HG03571 (cell line): Measurements from ENCODE around the gene ATP9A.
"Not testable (repeated sequence)": the region's sequence is repeated elsewhere in the genome, so short reads cannot be mapped to it uniquely, and the experiment has no call there.

Source experiments
- ATAC-seq: cut with Tn5 transposase; IDR thresholded peaks from one replicate; pipeline ENCODE4 v1.9.1; 2021; ENCODE audit not compliant: unreplicated experiment

The ATP9A gene

DNA sequence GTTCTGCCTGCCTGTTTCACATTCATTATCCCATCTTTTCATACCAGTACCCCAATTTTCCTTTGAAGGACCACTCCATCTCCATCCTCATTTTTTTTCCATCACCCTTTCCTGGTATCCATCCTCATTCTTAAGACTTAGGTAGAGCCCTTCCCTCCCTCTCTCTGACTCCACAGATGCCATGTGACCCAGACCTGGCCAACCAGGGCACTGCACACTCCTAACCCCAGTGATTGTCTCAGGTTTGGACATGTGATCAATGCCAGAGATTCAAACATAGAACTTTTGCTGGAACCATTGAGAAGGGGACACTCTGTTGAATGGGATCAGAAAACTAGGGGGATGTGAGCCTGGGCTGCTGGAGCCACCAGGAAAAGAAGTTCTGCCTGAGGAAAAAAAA, 186.6 kb downstream of the ATP9A start:
- ATAC-seq: no peak

DNA sequence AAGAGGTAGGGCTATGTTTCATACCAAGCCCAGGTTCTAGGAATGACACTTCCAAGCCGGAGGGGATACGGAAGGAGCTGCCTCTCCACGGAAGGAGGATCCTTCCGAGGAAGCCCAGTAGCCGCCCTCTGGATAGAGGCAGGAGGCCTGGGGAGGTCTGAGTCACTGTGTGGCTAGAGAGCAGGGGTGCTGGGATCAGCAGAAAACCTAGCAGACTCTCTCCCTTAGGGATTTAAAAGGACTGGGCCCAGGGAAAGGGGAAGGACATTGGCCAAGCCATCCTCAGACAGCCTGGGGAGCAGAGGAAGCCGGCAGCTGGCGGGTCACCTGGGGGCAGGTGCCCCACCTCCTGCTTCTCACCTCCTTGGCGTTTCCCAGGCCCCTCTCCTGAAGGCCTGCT, 189.1 kb downstream of the ATP9A start:
- no peak for ATAC-seq

DNA sequence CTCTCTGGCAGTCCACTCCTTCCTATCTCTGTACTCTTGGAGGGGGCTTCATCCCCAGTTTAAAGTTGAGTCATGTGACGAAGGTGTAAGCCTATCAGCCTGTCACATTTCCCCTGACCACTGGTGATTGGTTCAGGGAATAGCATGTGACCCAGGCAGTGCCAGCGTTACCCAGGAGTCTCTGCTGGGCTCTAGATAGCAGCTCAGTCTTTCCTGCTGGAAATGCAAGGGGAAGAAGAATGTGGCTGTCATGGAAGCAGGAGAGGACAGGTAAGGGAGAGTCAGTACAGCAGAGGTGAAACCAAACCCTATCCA, 190.1 kb downstream of the ATP9A start:
- no peak for ATAC-seq

DNA sequence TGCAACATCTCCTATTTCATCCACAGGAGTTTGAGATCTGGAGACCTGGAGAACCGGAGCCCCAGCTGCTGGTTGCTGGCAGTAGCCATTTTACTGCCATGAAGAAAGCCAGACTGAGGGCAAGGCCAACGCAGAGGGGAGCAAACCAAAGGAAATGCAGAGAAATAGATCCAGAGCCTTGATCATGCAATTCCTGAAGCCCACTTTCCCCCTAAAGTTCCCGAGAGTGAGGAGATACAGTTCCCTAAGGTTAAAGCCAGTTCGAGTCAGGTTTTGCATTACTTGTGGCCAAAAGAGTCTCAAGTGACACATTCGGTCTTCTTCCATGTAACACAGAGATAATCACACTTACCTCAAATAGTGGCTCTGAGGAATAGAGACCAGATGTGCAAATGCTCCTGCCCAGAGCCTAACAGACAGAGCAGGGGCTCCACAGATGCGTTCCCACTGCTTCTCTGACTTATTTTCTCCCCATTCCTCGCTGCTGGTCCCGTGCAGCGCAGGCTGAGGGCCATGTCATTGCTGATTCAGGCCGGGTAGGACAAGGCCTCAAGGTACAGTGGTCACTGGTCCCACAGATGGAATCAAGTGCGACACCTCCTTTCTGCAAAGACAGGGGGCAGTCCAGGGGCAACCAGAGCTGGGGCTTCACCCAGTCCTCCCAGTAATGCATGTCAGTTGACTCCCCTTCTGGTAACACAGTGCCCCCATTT, 190.6 kb downstream of the ATP9A start:
- ATAC-seq: no peak

DNA sequence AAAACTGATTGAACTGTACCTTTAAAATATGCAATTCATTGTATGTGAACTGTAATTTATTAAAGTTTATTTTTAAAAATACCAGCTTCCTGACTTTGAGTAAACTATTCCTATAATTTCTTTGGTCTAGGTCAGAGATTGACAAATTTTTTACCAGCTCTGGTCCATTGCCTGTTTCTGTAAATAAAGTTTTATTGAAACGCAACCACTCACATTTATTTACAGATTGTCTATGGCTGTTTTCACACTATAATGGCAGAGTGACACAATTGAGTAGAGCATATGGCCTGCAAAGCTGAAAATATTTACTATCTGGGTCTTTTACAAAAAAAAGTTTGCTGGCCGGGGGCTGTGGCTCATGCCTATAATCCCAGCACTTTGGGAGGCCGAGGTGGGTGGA, 192.7 kb downstream of the ATP9A start:
- ATAC-seq: no peak

DNA sequence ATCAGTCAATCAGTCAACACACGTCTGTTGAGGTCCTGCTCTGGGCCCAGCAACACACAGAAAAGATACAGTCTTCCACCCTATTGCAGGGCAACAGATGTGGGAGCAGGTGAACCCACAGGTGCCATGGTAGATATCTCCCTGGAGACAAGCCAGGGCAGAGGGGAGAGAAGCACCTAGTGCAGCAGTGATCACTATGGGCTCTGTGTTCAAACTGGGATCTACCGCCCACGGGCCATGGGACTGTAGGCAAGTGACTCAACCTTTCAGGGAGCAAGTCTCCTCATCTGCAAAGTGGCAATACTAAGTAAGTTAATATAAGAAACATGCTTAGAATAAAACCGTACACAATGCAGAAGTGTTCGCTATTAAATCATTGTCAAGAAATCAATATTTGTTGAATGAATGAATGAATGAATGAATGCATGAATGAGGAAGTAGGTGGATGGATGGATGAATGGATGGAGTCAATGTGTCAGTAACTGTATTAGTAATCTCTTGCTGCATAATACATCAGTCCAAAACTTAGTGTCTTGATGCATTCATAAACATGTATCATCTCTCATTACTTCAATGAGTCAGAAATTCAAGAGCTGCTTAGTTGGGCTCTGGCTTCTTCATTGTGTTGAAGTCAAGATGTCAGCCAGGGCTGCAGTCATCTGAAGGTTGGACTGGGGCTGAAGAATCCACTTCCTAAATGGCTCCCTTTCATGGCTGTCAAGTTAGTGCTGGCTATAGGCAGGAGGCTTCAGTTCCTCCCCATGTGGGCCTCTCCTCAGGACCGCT, 193.7 kb downstream of the ATP9A start:
- no peak for ATAC-seq

DNA sequence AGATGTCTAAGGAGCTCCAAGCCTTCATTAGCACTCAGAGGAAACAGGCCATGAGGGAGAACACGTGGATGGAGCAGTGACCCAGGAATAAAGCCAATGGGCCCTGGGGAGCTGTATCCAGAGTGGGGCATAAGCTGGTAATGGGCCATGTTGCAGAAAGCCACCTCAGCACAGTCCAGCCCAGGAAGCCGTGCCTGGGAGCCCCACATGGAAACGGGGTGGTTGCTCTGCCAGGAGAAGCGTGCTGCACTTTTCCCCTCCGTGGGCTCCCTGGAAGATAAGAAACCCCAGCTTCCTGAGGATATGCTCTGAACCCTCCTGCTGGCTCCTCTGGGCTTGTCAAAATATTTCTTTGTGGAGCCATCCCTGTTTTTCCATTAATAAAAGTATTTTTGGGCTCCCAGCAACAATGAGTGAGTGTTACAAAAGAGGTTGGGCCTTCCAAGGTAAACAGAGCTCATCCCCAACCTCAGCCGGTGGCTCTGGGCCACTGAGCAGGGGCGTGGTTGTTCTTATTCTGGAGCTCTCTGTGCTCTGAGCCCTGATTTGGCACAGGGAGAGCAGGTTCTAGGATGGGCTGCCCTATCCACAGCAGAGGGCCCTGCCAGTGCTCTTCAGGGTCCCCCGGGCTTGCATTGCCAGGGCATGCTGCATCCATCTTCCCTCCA, 194.5 kb downstream of the ATP9A start:
- ATAC-seq: no peak

DNA sequence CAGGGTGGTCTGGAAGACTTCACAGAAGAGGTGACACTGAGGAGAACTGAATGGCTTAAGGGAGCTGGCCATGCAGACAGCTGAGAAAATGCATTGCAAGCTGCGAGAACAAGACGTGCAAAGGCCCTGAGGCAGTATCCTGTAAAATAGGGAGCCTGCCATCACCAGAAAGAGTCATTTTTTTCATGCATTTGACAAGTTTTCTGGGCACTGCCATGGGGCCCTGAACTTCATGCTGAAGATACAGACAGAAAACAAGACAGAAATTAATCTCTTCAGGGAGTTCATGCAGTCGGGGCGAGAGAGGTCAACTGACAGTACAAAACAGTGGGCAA, 196.8 kb downstream of the ATP9A start:
- no peak for ATAC-seq

DNA sequence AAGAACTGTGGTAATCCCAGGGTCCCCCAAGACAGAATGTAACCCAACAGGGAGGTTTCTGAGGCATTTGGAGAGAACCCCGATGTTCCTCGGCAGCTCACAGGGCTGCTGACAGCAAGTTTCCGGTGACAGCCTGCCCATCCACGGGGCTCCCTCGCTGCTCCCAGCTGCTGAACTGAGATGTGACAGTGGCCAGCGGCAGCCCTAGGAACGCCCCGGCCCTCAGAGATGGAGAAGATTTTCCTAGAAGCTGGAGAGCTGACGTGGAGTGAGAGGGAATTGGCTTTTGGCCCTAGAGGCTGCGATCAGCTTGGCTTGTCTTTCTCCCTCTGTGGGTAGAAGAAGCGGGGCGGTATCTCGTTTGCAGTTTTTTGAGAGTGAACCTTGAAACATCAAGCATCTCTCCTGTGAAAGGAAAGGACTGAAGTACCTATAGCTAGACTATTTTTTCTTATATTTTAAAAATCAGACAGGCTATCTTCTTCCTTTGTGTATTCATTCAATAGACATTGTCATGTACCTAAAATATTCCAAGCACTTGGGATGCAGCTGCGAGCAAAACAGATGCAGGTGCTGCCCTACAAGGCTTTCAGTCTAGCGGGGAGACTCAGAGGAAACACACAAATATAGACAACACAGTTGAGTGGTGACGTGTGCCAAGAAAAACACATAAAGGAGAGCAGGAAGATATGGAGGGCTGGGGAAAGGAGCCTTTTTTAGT, 197.3 kb downstream of the ATP9A start:
- ATAC-seq: no peak

DNA sequence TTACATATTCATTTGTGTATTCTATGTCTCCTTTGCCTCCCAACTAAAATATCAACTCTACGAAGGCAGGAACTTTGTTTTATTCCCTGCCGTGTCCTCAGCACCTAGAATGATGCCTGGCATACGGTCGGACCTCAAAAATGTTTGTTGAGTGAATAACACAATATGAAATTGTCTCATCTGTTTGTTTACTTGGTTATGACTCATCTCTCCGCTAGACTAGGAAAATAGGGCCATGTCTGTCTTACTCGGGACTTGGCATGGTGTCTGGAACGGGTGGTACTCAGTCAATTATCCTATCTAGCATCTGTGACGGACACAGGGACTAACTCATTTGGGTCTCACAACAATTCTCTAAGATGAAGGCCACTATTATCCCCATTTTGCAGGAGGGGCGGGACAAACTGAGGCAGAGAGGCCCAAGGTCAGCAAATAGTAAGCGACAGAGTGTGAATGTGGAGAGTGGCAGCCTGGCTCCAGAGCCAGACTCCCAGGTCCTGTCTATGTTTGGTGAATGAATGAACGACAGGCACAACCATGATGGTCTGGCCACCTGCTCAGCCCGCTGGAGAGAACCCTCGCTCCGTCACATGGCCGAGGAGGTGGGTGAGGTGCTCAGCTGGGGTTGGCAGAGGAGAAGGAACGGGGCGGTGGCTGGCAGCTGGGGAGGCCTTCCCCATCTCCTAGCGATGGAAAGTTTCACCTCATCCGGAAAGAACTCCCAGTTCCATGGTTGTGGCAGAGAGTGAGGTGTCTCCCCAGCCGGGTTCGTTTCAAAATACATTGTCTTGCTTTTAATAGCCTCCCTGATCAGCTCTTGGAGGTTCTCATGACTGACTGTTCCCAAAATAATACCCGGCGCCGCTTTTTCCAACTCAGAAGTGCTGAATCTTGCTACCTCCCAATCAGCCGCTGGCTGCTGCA, 198.1 kb downstream of the ATP9A start:
- ATAC-seq: no peak

DNA sequence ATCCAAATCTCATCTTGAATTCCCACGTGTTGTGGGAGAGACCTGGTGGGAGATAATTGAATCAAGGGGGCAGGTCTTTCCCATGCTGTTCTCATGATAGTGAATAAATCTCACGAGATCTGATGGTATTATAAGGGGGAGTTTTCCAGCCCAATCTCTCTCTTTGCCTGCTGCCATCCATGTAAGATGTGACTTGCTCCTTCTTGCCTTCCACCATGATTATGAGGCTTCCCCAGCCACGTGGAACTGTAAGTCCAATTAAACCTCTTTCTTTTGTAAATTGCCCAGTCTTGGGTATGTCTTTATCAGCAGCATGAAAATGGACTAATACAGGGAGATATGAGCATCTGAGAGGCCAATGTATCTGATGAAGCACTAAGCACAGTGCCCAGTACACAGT, 199.7 kb downstream of the ATP9A start:
- not testable (repeated sequence) for ATAC-seq

DNA sequence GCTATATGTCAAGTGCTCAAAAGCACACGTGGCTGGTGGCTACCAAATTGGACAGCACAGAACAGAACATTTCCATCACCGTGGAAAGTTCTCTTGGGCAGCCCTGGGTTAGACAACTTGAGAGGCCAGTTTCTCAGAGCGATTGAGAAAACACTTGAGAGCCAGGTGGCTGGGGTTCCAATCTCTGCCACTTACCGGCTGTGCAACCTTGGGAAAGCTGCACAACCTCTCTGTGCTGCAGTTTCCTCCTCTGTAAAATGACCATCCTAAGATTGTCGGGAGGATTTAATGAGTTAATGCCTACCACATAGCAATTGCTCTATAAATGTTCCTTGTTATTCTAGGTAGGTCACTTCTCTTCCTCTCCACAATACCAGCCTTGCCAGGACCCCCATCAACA, 200.6 kb downstream of the ATP9A start:
- no peak for ATAC-seq

DNA sequence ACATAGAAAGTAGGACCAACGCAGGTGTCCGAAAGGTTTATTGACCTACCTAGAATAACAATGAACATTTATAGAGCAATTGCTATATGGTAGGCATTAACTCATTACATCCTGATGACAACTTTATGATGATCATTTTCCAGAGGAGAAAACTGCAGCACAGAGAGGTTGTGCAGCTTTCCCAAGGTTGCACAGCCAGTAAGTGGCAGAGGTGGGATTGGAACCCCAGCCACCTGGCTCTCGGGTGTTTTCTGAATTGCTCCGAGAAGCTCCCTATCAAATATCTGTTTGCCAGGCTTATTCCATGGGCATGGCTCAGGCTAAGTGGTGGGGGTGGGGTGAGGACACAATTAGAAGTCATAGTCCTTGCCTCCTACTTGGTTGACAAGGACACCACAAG, 201.6 kb downstream of the ATP9A start:
- no peak for ATAC-seq

DNA sequence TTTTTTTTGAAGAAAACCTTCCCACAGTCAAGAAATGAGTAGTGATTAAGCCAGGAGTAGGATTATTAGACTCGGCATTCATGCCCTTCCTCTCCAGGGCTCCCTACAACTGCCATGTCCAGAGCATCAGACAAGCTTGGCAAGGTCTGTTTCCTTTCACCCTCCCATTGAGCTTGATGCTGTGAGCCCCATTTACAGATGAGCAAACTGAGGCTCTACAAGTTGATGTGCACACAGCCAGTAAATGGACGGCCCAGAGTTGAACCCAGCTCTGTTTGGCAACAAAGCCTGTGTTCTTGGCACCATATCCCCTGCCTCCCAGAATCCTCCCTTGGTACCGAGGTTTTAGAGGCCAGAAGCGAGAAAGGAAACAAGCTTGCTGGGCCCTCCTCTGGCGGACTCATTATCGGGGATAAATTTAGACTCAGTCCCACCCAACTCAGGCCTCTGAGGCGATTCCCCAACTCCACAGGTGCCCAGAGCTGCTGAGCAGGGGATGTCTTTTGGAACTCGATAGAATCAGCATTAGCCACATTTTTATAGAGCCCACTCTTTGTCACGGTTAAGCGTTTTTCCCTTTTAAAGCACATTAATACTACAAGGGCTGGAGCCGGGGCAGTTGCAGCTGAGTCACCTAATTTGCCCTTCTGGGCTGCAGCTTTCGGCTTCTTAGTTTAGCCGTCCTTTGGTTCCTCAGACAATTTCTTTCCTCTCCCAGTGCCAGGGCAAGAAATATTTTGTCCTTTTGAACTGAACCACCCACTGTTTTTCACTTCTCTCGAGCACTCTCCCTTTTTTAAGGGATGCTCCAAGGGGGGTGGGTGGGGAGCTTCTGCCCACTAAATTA, 202.7 kb downstream of the ATP9A start:
- no peak for ATAC-seq

DNA sequence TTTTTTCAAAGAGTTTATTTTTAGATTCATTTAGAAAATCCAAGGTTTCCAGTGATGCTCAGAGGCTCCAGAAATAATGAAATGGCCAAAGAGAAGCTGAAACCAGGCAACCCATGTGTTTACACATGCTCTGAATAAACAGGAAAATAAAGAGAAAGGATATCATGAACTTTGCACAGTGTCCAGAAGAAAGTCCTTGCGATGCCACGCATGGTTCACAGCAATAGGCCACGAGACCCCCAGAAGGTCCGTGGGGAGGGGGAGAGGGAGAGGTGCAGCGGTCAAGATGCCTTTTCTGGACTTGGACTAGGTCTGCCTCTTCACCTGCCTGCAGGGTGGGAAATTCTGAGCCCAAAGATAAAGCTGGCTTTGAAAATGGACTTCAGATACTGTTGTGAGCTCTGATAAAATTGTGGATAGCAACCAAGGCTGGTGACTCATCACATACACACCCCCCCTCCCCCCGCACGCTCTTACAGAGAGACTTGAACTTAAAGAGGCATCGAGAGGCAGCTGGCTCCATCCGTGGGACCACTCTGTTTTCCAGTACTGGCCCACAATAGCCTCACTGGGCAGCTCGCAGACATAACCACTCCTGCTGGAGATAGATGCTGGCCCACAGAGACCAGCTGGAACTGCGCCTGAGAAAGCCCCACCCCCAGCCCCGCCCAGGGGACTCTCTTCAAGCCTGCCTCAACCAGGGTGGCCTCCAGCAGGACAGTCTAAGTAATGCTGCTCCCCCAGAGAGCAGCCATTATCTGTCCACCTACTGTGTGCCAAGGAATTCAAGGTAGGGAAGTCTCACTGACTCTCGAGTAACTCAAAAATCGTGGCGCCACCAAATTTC, 204.5 kb downstream of the ATP9A start:
- ATAC-seq: no peak

DNA sequence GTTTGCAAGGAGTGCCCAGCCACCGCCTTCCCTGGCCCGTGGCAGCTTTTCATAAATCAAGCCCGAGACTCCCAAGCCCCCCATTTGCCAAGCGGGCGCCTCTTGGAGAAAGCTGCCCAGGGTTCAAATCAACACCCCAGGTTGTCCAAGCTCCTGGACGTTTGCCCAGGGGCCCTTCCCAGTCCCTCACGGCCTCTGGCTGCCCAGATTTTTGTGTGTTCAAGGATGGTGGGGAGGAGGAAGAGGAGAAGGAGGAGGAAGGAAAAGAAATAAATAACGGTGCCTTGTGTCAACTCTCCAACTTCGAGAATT, 205.1 kb downstream of the ATP9A start:
- no peak for ATAC-seq

DNA sequence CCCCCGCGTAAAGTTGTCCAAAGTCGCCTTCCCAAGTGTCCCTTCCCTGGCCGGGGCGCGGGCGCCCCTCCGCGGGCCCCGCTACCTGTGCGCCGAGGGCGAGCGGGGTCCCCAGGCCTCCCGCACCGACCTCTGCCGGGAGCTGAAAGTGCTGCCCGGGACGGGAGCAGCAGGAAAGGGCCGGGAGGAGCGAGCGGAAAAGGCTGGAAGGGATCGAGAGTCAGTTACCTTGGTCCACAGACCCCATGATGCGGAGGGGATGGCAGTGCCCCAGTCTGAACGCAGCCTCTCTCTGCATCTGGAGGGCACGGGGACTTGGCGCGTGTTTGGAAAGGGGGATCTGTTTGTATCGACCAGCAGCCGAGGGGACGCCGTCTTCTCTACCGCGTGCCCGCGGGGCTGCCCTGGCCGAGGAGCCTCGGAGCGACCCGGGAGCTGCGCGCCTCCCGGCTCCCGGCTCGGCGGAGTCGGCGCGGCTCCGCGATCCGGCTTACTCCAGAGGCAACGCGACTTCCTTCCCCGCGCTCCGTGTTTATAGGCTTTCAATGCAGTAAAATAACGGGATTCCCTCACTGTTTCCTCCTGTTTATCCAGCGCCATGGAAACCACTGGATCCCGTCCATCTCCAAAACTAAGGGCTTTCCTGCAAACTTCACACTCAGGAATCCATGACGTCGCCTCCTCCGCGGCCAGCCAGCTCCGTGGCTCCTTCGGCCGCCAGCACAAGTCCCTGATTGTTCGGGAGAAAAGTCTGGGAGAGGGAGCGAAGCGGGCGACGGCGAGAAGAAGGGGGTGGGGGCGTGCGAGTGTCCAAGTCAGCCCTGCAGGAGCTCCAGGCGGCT, 205.6 kb downstream of the ATP9A start:
- ATAC-seq: no peak

DNA sequence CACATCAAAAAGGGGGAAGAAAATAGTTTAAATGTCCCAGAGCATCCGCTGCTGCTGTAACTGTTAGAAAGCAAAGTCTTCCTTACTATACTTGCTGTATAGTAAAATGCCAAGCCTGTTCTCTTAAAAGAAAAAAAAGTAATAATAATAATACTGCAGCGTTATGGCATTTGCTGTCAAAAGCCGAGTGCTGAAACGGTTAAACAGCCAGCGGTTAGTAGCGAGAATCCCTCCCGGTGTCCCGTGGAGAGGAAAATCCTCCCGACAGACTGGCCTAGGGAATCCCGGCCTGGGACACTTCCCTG, 206.2 kb downstream of the ATP9A start:
- ATAC-seq: no peak
